ENCODE data around the gene POLR1E. TPM values are rescaled to one million over a fixed set of nuclear protein-coding genes. Genes with fewer than 3 reads are reported as not detected.

POLR1E gene
- total and polyA plus RNA-seq, 2 of the 8 experiments (the other 6 are each of a cell fraction or from before 2014, with no cell fraction given), result 16.0 to 40.0 TPM

GRCh38 chr9:37453827-37454226, 31.9 kb upstream of the POLR1E start:
- H3K4me2 ChIP-seq (ENCODE audit: insufficient read depth in 1 of 2, low read depth in 2 of 2, low read length in 2 of 2), result no peak overlapping the region
- H3K79me2 ChIP-seq (ENCODE audit: control insufficient read depth in 1 of 2, insufficient read depth in 2 of 2, low read length in 2 of 2), result peaks cover 7 to 95% of the 10 kb centered on the region in 2 experiments
- no peak overlapping the region for H3K4ac ChIP-seq (replicated peaks; ENCODE audit: insufficient read length, low read depth, low read length)
- no peak overlapping the region for H3K4me3 ChIP-seq (ENCODE audit: extremely low read depth in 1 of 4, insufficient read depth in 2 of 4, low read depth in 3 of 4, low read length in 4 of 4)
- H3K79me1 ChIP-seq (ENCODE audit: low read depth, low read length), result peaks cover 12% of the 10 kb centered on the region
- no peak overlapping the region for H3K18ac ChIP-seq (ENCODE audit: extremely low read depth, low read length)
- no peaks in the 10 kb centered on the region; a peak in 1 of 4 replicates for H3K9me3 ChIP-seq (ENCODE audit: insufficient read depth in 2 of 2, low read depth in 1 of 2, low read length in 1 of 2)
- no peak overlapping the region for H2BK15ac ChIP-seq (ENCODE audit: low read length)
- FAIRE-seq (no peak), DNase-seq (ENCODE audit: low read depth in 1 of 2, low spot score in 2 of 2) (no peak)
- H2BK20ac ChIP-seq (ENCODE audit: low read length), result no peak overlapping the region
- no peak overlapping the region for H2AK5ac ChIP-seq (ENCODE audit: low read depth, low read length)
- no peak overlapping the region for H4K8ac ChIP-seq (ENCODE audit: extremely low read depth, insufficient read depth, low read length)
- peaks cover 18 to 33% of the 10 kb centered on the region in 2 experiments for H4K20me1 ChIP-seq (replicated peaks in 1 of 2; ENCODE audit: control insufficient read depth in 1 of 2, insufficient read depth in 2 of 2, low read length in 2 of 2)
- no peak overlapping the region for H3K23ac ChIP-seq (ENCODE audit: insufficient read length)
- H4K91ac ChIP-seq (replicated peaks; ENCODE audit: insufficient read length, low read length), result no peak overlapping the region
- no peaks in the 10 kb centered on the region for H3K23me2 ChIP-seq (ENCODE audit: low read depth, low read length)
- no peak overlapping the region for H3K14ac ChIP-seq (ENCODE audit: insufficient read length)
- POLR2A ChIA-PET (ENCODE audit: partially characterized antibody), result interaction anchor here (1.5 to 2.0 kb wide), 2 partner anchors 11 to 23 kb away, joined by 4 to 5 read pairs; partner anchors contain the start of gene ZBTB5
- H2BK120ac ChIP-seq (replicated peaks; ENCODE audit: low read depth, low read length), result no peak overlapping the region
- H2BK5ac ChIP-seq (ENCODE audit: low read depth, low read length), result no peak overlapping the region
- no peak overlapping the region for H4K5ac ChIP-seq (ENCODE audit: insufficient read length, low read depth, low read length)
- no peaks in the 10 kb centered on the region; a peak in 1 of 8 replicates for H3K36me3 ChIP-seq (ENCODE audit: control insufficient read depth in 2 of 4, insufficient read depth in 4 of 4, low read length in 3 of 4)
- WGBS, 2 experiments (ENCODE audit: extremely low coverage in 1 of 2, insufficient coverage in 1 of 2, insufficient read length in 1 of 2, insufficient replicate concordance in 2 of 2, low coverage in 1 of 2, low lambda C conversion rate in 2 of 2, missing lambda C conversion rate in 1 of 2), result 86% methylated on average over 1 of the region's 1 CpG; no CpG with 5 or more reads in 1 of the 2 experiments
- no peak overlapping the region for H2BK12ac ChIP-seq (ENCODE audit: low read depth, low read length)
- no peak overlapping the region for H3K56ac ChIP-seq (replicated peaks; ENCODE audit: insufficient read length, low read depth, low read length)
- peaks cover 0 to 3% (median 1%) of the 10 kb centered on the region in 4 experiments; a peak in 1 of 7 replicates for H3K4me1 ChIP-seq (replicated peaks in 1 of 4; ENCODE audit: control insufficient read depth in 3 of 4, insufficient read depth in 4 of 4, low read length in 3 of 4)
- CTCF ChIA-PET (ENCODE audit: partially characterized antibody), result no interaction called here
- no peak for TF ChIP-seq NANOG (IDR thresholded peaks at IDR 0.05; ENCODE audit: insufficient read depth, low read depth, low read length, poor library complexity, severe bottlenecking)
- TF ChIP-seq RFX5 (IDR thresholded peaks at IDR 0.05; ENCODE audit: borderline replicate concordance, low read depth, low read length), result no peak
- TF ChIP-seq ASH2L (IDR thresholded peaks at IDR 0.05; ENCODE audit: low read length), result no peak
- TF ChIP-seq KDM1A (IDR thresholded peaks at IDR 0.05; ENCODE audit: borderline replicate concordance, low read length), result no peak
- no peak for TF ChIP-seq CHD2 (IDR thresholded peaks at IDR 0.05; ENCODE audit: low read length)
- no peak for TF ChIP-seq ZNF274 (IDR thresholded peaks at IDR 0.05; ENCODE audit: borderline replicate concordance, extremely low read depth, low read length)
- no peak for TF ChIP-seq KDM4A (IDR thresholded peaks at IDR 0.05; ENCODE audit: low read depth, low read length, severe bottlenecking)
- no peak for TF ChIP-seq CTBP2 (IDR thresholded peaks at IDR 0.05; ENCODE audit: borderline replicate concordance, insufficient read depth, insufficient read length, low read length)
- TF ChIP-seq PHF8 (conservative IDR thresholded peaks at IDR 0.05; ENCODE audit: low read depth, low read length), result no peak
- no peaks in the 10 kb centered on the region for H3K27me3 ChIP-seq (replicated peaks in 1 of 4; ENCODE audit: control insufficient read depth in 3 of 4, extremely low read depth in 1 of 4, insufficient read depth in 3 of 4, low read length in 3 of 4)
- no peak overlapping the region for H3K9ac ChIP-seq (replicated peaks in 1 of 4; ENCODE audit: extremely low read depth in 1 of 4, low read depth in 3 of 4, low read length in 3 of 4)
- no peak overlapping the region for H3K27ac ChIP-seq (ENCODE audit: low read depth, low read length)
- no peak overlapping the region for H2AFZ ChIP-seq (ENCODE audit: low read length)

Data from H1 (cell line).